CD4-positive, CD25-positive, alpha-beta regulatory T cell (primary cell): ENCODE results near the gene BTN2A1. TPM values are rescaled to one million over a fixed set of nuclear protein-coding genes. Genes with fewer than 3 reads are reported as not detected.
A peak's percentile ranks its signal among the peaks of the same experiment; 100 is the strongest.

Source experiments
- ATAC-seq, 2 donors: fragments of 150-1000 bp; cut with Tn5 transposase; one replicate each; pipeline ENCODE4 v1.10.0; 2021; ENCODE audit warnings: low read depth in 2 of 2, moderate number of reproducible peaks in 2 of 2, moderate library complexity in 1 of 2
- DNase-seq, 3 donors: peaks; one replicate each; pipeline versions ENCODE4 v3.0.0 to v3.0.0-alpha.2; 2012 to 2022; ENCODE audit warnings: mixed read lengths in 1 of 3
- H3K27ac ChIP-seq: one replicate; pipeline ENCODE4 v1.7.0; 2013; ENCODE audit warnings: mild to moderate bottlenecking, low read length; ENCODE audit not compliant: insufficient read depth, poor library complexity, severe bottlenecking
- H3K27me3 ChIP-seq: one replicate; pipeline ENCODE4 v1.7.0; 2013; ENCODE audit warnings: low read length; ENCODE audit not compliant: control insufficient read depth, insufficient read depth
- H3K36me3 ChIP-seq: one replicate; pipeline ENCODE4 v1.7.0; 2013; ENCODE audit warnings: mild to moderate bottlenecking, low read length, moderate library complexity; ENCODE audit not compliant: control insufficient read depth, insufficient read depth
- H3K4me1 ChIP-seq: 2 replicates; pipeline ENCODE4 v1.7.0; 2013; ENCODE audit warnings: mild to moderate bottlenecking, low read length; ENCODE audit not compliant: insufficient read depth, control insufficient read depth, poor library complexity, severe bottlenecking
- H3K4me3 ChIP-seq: one replicate; pipeline ENCODE4 v1.7.0; 2013; ENCODE audit warnings: low read depth, mild to moderate bottlenecking, low read length, moderate library complexity
- H3K9me3 ChIP-seq, 2 experiments: 1 replicate in 1 of 2; 2 replicates in 1 of 2; pipeline ENCODE4 v1.7.0; 2013; ENCODE audit warnings: low read length in 2 of 2, mild to moderate bottlenecking in 1 of 2, moderate library complexity in 1 of 2; ENCODE audit not compliant: control insufficient read depth in 2 of 2
- H3K27ac Mint-ChIP-seq, 3 donors: one replicate each; pipeline ENCODE4 v1.8.0; 2020 to 2022; ENCODE audit warnings: mild to moderate bottlenecking in 3 of 3, mixed read lengths in 3 of 3, moderate library complexity in 2 of 3
- H3K27me3 Mint-ChIP-seq: one replicate; pipeline ENCODE4 v1.8.0; 2022; ENCODE audit warnings: mild to moderate bottlenecking, mixed read lengths
- H3K36me3 Mint-ChIP-seq: one replicate; pipeline ENCODE4 v1.8.0; 2020; ENCODE audit warnings: mixed read lengths
- H3K4me1 Mint-ChIP-seq, 4 donors: one replicate each; pipeline ENCODE4 v1.8.0; 2020 to 2022; ENCODE audit warnings: mixed read lengths in 4 of 4, mild to moderate bottlenecking in 1 of 4
- H3K4me3 Mint-ChIP-seq, 4 donors: one replicate each; pipeline ENCODE4 v1.8.0; 2020 to 2022; ENCODE audit warnings: mild to moderate bottlenecking in 4 of 4, mixed read lengths in 4 of 4, moderate library complexity in 3 of 4
- H3K9me3 Mint-ChIP-seq, 7 donors: one replicate each; pipeline ENCODE4 v1.8.0; 2020 to 2022; ENCODE audit warnings: mixed read lengths in 7 of 7, mild to moderate bottlenecking in 3 of 7, moderate library complexity in 2 of 7
- polyA plus RNA-seq, 4 donors: library from polyadenylated mRNA; unstranded; fragments of 300-500 nt; fragmentation: Illumina TruSeq; gene quantifications; one replicate each; pipeline ENCODE4 v1.2.3, GENCODE V29; 2021
- total RNA-seq: library from RNA; stranded (reverse); gene quantifications from one replicate; pipeline ENCODE4 v1.2.3, GENCODE V29; 2022

The BTN2A1 gene
- total and polyA plus RNA-seq, 5 donors from 2014 or later, result 9.7 to 35.9 (median 14.4) TPM

DNA sequence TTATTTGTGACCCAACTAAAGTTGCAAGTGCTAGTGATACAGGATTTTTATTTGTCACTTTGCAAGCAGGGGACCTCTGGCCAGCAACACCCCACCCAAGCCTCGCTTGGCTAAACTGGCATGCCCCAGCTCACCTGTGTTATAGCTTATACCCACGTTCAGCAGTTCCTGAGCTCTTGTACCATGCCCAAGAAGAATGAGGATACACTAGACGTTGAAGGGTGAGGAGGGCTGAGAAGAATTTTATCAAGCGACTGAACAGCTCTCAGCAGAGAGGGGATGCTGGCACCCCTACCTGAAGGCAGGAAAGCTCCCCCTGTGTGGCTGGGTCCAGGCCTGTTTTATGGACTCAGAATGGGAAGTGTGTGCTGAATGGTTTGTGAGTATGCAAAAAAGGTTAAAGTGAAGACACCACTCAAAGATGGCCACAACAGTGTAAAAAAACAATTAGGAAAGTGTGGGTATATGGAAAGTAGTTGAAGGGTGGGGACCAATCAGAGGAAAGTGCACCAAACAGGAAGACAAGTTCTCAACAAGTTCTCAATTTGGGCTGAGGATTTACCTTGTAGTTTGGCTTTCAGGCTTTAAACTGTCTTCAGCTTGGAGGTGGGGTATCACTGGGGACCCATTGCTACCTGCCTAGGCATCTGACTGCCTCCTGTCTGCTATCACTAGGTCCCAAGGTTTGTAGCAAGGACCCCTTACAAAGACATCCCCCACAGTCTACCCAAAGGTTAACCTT is 15.0 kb downstream of the BTN2A1 start:
- DNase-seq (peak in 2 of 3 donors; percentile 27 to 80), ATAC-seq (no peak)
- Mint-ChIP-seq H3K4me1 (peaks cover 13 to 56% (median 34%) of the 10 kb centered on the region in 4 donors), H3K36me3 (peaks cover 24% of the 10 kb centered on the region), H3K27ac (peak overlapping the region; percentile 99 to 100 (median 100)), H3K9me3 (peaks cover 0 to 13% (median 0%) of the 10 kb centered on the region in 7 donors), H3K4me3 (peak overlapping the region; percentile 95 to 100 (median 98)), H3K27me3 (peaks cover 4% of the 10 kb centered on the region)
- Histone ChIP-seq H3K4me1 (peaks cover 34% of the 10 kb centered on the region), H3K27ac (peak overlapping the region; percentile 96), H3K36me3 (peaks cover 16% of the 10 kb centered on the region), H3K9me3 (no peaks in the 10 kb centered on the region), H3K27me3 (no peaks in the 10 kb centered on the region), H3K4me3 (peak overlapping the region; percentile 96)

DNA sequence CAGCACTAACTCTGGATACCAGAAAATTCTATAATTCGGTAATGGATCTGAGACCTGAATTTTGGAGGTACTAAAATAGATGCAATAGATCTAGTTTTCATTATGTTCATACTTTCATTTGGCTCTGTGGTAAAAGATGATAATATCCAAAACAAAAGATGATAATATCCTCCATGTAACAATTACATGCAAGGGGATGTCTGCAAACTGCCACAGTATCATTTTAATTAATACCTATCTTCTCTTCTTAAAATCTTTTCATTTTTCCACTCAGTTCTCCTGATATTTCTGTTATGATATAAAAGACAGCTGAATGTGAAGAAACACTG is 15.6 kb downstream of the BTN2A1 start:
- Mint-ChIP-seq H3K4me3 (peak overlapping the region; percentile 95 to 100 (median 98)), H3K4me1 (peaks cover 13 to 56% (median 32%) of the 10 kb centered on the region in 4 donors), H3K27me3 (peaks cover 4% of the 10 kb centered on the region), H3K9me3 (peaks cover 0 to 13% (median 0%) of the 10 kb centered on the region in 7 donors), H3K36me3 (peaks cover 18% of the 10 kb centered on the region), H3K27ac (peak overlapping the region; percentile 99 to 100 (median 100))
- peaks cover 9% of the 10 kb centered on the region for H3K36me3 ChIP-seq
- H3K27me3 ChIP-seq, result no peaks in the 10 kb centered on the region
- peaks cover 34% of the 10 kb centered on the region for H3K4me1 ChIP-seq
- peak overlapping the region; percentile 96 for H3K27ac ChIP-seq
- peak overlapping the region; percentile 96 for H3K4me3 ChIP-seq
- ATAC-seq (peak in 1 of 2 donors; percentile 0), DNase-seq (no peak)
- H3K9me3 ChIP-seq, result no peaks in the 10 kb centered on the region

DNA sequence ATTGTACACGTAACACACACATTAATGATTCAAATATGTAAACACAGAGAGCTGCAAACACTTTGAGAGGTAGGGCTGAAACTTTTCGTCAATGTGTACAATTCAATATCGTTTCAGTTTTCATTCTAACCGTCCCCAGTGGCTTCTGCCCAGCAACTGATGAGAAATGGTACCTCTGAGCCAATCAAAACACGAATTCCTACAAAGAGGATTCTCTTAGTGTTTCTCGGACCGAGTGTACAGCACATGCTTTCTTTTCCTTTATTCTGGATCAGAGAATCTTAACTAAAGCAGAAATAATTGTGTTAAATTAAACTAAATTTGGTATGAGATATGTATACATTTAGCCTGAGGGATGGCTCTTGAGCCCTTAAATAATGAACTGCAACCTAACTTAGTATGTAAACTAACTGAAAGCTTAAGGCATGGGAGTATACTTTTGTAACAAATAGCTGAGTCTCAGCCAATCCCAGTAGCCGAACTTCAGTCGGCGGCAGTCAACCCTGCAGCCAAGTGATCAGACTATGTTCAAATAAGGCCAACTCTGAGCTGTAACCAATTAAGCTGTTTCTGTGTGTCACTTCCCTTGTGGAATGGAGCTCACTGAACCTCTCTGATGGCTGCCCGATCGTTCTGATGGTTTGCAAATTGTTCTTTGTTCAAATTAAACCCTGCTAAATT is 16.1 kb downstream of the BTN2A1 start:
- H3K27ac Mint-ChIP-seq, result peak overlapping the region; percentile 99 to 100 (median 100)
- Histone ChIP-seq H3K9me3 (no peaks in the 10 kb centered on the region), H3K4me3 (peak overlapping the region; percentile 96), H3K27ac (peak overlapping the region; percentile 96), H3K4me1 (peaks cover 34% of the 10 kb centered on the region), H3K27me3 (no peaks in the 10 kb centered on the region), H3K36me3 (peaks cover 4% of the 10 kb centered on the region)
- H3K9me3 Mint-ChIP-seq, result peaks cover 0 to 13% (median 0%) of the 10 kb centered on the region in 7 donors
- peak; percentile 96 to 97 for ATAC-seq
- peak overlapping the region; percentile 95 to 100 (median 98) for H3K4me3 Mint-ChIP-seq
- H3K36me3 Mint-ChIP-seq, result peaks cover 12% of the 10 kb centered on the region
- peaks cover 13 to 51% (median 34%) of the 10 kb centered on the region in 4 donors for H3K4me1 Mint-ChIP-seq
- peaks cover 4% of the 10 kb centered on the region for H3K27me3 Mint-ChIP-seq
- DNase-seq, result peak; percentile 76 to 97 (median 93)

DNA sequence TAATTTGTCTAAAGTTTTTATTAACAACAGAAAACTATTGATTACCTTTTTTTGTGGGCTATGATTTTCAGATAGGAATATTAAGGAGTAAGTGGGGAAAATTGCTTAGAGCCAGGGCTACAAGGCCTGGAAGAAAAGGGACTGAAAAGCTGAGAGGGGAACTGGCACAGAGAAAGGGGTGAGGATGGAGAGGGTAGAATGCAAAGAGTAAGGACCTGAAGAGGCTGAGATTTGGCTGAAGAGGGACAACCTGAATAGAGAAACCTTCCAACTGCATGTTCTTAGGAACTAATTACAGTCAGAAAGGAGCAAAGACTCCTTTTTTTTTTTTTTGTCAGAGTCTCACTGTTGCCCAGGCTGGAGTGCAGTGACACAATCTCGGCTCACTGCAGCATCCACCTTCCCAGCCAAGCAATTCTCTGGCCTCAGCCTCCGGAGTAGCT is 16.7 kb downstream of the BTN2A1 start:
- Mint-ChIP-seq H3K27ac (peak overlapping the region; percentile 99 to 100 (median 100)), H3K9me3 (peaks cover 0 to 13% (median 0%) of the 10 kb centered on the region in 7 donors), H3K4me3 (peak overlapping the region; percentile 95 to 100 (median 98)), H3K4me1 (peaks cover 13 to 50% (median 33%) of the 10 kb centered on the region in 4 donors), H3K27me3 (peaks cover 4% of the 10 kb centered on the region), H3K36me3 (peaks cover 10% of the 10 kb centered on the region)
- Histone ChIP-seq H3K4me1 (peaks cover 34% of the 10 kb centered on the region), H3K9me3 (no peaks in the 10 kb centered on the region), H3K27ac (peak overlapping the region; percentile 96), H3K4me3 (peak overlapping the region; percentile 96), H3K36me3 (no peaks in the 10 kb centered on the region), H3K27me3 (no peaks in the 10 kb centered on the region)
- ATAC-seq, result no peak
- DNase-seq, result no peak

DNA sequence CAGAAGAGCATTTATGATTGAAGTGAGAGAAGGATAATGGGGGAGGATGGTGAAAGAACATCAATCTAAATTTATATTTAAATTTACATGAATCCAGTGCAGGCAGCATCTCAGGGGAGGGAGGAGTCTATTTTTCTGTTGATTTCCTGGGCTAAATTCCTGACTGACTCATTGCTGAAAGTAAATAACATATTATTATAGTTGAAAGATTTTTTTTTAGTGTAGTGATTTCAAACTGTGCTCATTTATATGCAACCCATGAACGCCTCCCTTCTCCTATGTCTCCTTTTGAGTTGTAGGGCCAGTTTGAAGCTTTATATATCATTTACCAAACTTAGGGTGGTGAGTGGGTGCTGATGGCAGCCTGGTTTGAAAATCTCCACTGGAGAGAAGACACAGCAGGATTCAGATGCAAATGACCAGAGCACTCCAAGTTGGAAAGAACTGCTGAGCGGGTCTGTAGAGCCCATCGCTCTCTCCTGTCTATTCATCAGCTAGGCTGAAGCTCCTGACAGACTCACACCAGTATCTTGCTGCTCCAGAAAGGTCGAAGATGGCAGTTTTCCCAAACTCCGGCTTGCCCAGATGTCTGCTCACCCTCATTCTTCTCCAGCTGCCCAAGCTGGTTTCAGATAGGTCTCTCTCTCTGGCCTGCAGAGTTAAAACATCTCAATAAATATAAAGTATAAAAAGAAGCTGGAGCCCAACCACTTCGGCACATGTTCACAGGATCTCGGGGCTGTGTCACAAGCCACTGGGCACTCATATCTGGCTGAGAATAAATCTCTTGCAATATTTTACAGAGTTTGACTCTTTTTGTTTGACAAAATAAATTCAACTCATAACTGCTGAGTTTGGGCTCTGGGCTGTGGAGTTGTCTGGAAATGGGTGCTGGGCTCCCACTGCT is 18.3 kb downstream of the BTN2A1 start:
- no peaks in the 10 kb centered on the region for H3K36me3 ChIP-seq
- H3K27me3 Mint-ChIP-seq, result peaks cover 4% of the 10 kb centered on the region
- no peak overlapping the region for H3K4me3 ChIP-seq
- H3K36me3 Mint-ChIP-seq, result peaks cover 10% of the 10 kb centered on the region
- ATAC-seq (no peak), DNase-seq (no peak)
- no peaks in the 10 kb centered on the region for H3K27me3 ChIP-seq
- H3K4me1 ChIP-seq, result peaks cover 34% of the 10 kb centered on the region
- H3K4me1 Mint-ChIP-seq, result peaks cover 13 to 50% (median 34%) of the 10 kb centered on the region in 4 donors
- peak overlapping the region in 2 of 4 donors; percentile 9 to 23 for H3K4me3 Mint-ChIP-seq
- H3K9me3 Mint-ChIP-seq, result peaks cover 0 to 13% (median 0%) of the 10 kb centered on the region in 7 donors
- no peaks in the 10 kb centered on the region for H3K9me3 ChIP-seq
- peak overlapping the region; percentile 99 to 100 (median 100) for H3K27ac Mint-ChIP-seq
- peak overlapping the region; percentile 96 for H3K27ac ChIP-seq

DNA sequence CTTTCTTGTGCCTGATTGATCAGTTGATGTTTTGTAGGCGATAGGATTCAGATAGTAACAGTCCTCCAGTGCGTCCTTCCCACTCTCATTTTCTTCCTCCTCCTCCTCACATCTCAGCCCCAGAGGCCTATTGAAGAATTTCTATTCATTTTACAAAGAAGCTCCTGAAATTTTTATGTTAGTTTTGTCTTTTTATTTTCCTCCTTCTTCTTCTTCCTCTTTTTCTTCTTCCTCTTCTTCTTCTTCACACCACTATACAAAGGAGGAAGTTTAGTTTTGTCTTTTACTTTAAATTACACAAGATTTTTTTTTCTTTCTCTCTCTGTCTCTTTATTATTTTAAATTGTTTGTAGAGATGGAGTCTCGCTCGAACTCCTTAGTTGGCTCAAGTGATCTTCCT is 19.1 kb downstream of the BTN2A1 start:
- H3K36me3 ChIP-seq, result no peaks in the 10 kb centered on the region
- peaks cover 34% of the 10 kb centered on the region for H3K4me1 ChIP-seq
- H3K36me3 Mint-ChIP-seq, result peaks cover 3% of the 10 kb centered on the region
- peak overlapping the region; percentile 4 to 63 (median 46) for H3K4me3 Mint-ChIP-seq
- H3K4me3 ChIP-seq, result no peak overlapping the region
- DNase-seq, result no peak
- ATAC-seq, result no peak
- H3K27me3 Mint-ChIP-seq, result peaks cover 4% of the 10 kb centered on the region
- H3K9me3 ChIP-seq, result no peaks in the 10 kb centered on the region
- H3K9me3 Mint-ChIP-seq, result peaks cover 0 to 5% (median 0%) of the 10 kb centered on the region in 7 donors
- peak overlapping the region; percentile 89 to 100 (median 93) for H3K27ac Mint-ChIP-seq
- peaks cover 13 to 45% (median 32%) of the 10 kb centered on the region in 4 donors for H3K4me1 Mint-ChIP-seq
- H3K27ac ChIP-seq, result no peak overlapping the region
- H3K27me3 ChIP-seq, result no peaks in the 10 kb centered on the region

DNA sequence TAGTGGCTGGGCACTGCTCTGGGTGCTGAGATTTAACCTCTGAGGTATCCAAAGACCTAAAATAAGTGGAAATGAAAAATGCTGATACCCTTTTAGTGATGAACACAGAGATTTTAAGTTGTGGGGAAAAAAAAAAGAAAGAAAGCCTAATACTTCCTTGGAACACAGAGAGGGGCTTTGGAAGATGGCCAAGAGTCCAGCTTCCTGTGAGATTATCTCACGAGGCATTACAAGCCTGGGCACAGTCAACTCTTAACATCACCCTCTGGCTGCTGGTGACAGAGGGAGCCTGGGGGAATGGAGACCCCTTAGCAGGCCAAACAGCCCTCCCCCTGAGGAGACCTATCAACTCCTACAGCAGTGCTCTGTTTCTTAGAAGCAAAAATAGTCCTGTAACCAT is 19.7 kb downstream of the BTN2A1 start:
- no peaks in the 10 kb centered on the region for H3K9me3 ChIP-seq
- Mint-ChIP-seq H3K27ac (peak overlapping the region in 2 of 3 donors; percentile 89 to 100), H3K36me3 (peaks cover 3% of the 10 kb centered on the region), H3K4me1 (peaks cover 13 to 45% (median 30%) of the 10 kb centered on the region in 4 donors), H3K4me3 (no peak overlapping the region), H3K27me3 (peaks cover 4% of the 10 kb centered on the region), H3K9me3 (peaks cover 0 to 5% (median 0%) of the 10 kb centered on the region in 7 donors)
- H3K27me3 ChIP-seq, result no peaks in the 10 kb centered on the region
- H3K27ac ChIP-seq, result no peak overlapping the region
- DNase-seq (no peak), ATAC-seq (no peak)
- H3K36me3 ChIP-seq, result no peaks in the 10 kb centered on the region
- peaks cover 32% of the 10 kb centered on the region for H3K4me1 ChIP-seq
- H3K4me3 ChIP-seq, result no peak overlapping the region
